KG1 (cell line): ENCODE data around the gene STXBP6.
"Not testable (repeated sequence)": the region's sequence is repeated elsewhere in the genome, so short reads cannot be mapped to it uniquely, and the experiment has no call there.

ENCODE experiments used
- DNase-seq: peaks from one replicate; lab custom pipeline; 2025; lab: John Stamatoyannopoulos, UW

The STXBP6 gene

GRCh38 chr14:24956104-24956503 is 93.8 kb downstream of the STXBP6 start:
- no peak for DNase-seq

GRCh38 chr14:24954700-24955037 is 95.3 kb downstream of the STXBP6 start:
- DNase-seq, result no peak

- no peak for DNase-seq
Observed at GRCh38 chr14:24954037-24954699, 95.8 kb downstream of the STXBP6 start.

- no peak for DNase-seq
Observed at GRCh38 chr14:24952851-24953666, 96.9 kb downstream of the STXBP6 start.

GRCh38 chr14:24948261-24948847 is 101.6 kb downstream of the STXBP6 start:
- no peak for DNase-seq

GRCh38 chr14:24947131-24947530 is 102.8 kb downstream of the STXBP6 start:
- no peak for DNase-seq

GRCh38 chr14:24944800-24945199 is 105.1 kb downstream of the STXBP6 start:
- no peak for DNase-seq

- no peak for DNase-seq
Observed at GRCh38 chr14:24943024-24943423, 106.9 kb downstream of the STXBP6 start.

- DNase-seq, result no peak
Observed at GRCh38 chr14:24941719-24942118, 108.2 kb downstream of the STXBP6 start.

GRCh38 chr14:24940213-24940783 is 109.6 kb downstream of the STXBP6 start:
- DNase-seq, result no peak

GRCh38 chr14:24938593-24938992 is 111.4 kb downstream of the STXBP6 start:
- DNase-seq, result no peak

- DNase-seq, result no peak
Observed at GRCh38 chr14:24937300-24937699, 112.6 kb downstream of the STXBP6 start.

GRCh38 chr14:24936773-24937172 is 113.2 kb downstream of the STXBP6 start:
- not testable (repeated sequence) for DNase-seq

- no peak for DNase-seq
Observed at GRCh38 chr14:24935796-24936195, 114.2 kb downstream of the STXBP6 start.

- no peak for DNase-seq
Observed at GRCh38 chr14:24928386-24928900, 121.5 kb downstream of the STXBP6 start.

GRCh38 chr14:24927809-24928208 is 122.1 kb downstream of the STXBP6 start:
- no peak for DNase-seq

- no peak for DNase-seq
Observed at GRCh38 chr14:24925771-24926374, 124.1 kb downstream of the STXBP6 start.

GRCh38 chr14:24924544-24924943 is 125.4 kb downstream of the STXBP6 start:
- DNase-seq, result no peak

- DNase-seq, result no peak
Observed at GRCh38 chr14:24921903-24922302, 128.0 kb downstream of the STXBP6 start.

- no peak for DNase-seq
Observed at GRCh38 chr14:24920265-24921075, 129.5 kb downstream of the STXBP6 start.

- no peak for DNase-seq
Observed at GRCh38 chr14:24918822-24919221, 131.1 kb downstream of the STXBP6 start.
